Endothelial cell of umbilical vein (primary cell): Measurements from ENCODE around the gene ID1. TPM values are rescaled to one million over a fixed set of nuclear protein-coding genes. Genes with fewer than 3 reads are reported as not detected.

Experiments
- BruUV-seq: library from RNA; stranded (reverse); fragments of 400-500 nt; replicated peaks from 2 replicates; lab custom pipeline; 2021; lab: Mats Ljungman, UMichigan
- CTCF ChIA-PET: fragments of 300-600, 350-600 bp; sonication (Branson Sonifier 250); formaldehyde crosslinking; loops from one replicate; lab custom pipeline; 2021; ENCODE audit warnings: antibody characterized with exemption, inconsistent platforms; lab: Charles Lee
- POLR2A ChIA-PET: fragments of 300-600, 350-600 bp; sonication (Branson Sonifier 250); formaldehyde crosslinking; loops from one replicate; lab custom pipeline; 2021; ENCODE audit warnings: antibody characterized with exemption, inconsistent platforms; lab: Charles Lee
- DNase-seq: peaks from one replicate; pipeline ENCODE4 v3.0.0-alpha.2; 2011; ENCODE audit warnings: low read depth, low spot score
- FAIRE-seq: peaks from 2 replicates; lab custom pipeline; 2011; peaks lifted over from hg19 to GRCh38; lab: Jason Lieb, UNC
- H2AFZ ChIP-seq: 2 replicates; pipeline ENCODE4 v1.6.0; 2012; ENCODE audit warnings: low read depth, low read length, control low read depth, inconsistent platforms
- H3K27ac ChIP-seq: 2 replicates; pipeline ENCODE4 v1.5.1; 2011; ENCODE audit warnings: low read depth, mild to moderate bottlenecking, control low read depth, low read length, moderate library complexity; ENCODE audit not compliant: insufficient read depth
- H3K27me3 ChIP-seq, 2 experiments: 2 replicates each; pipeline versions ENCODE4 v1.6.0 to v1.6.1; 2011; ENCODE audit warnings: low read length in 2 of 2, mixed read lengths in 1 of 2; ENCODE audit not compliant: control insufficient read depth in 2 of 2, insufficient read depth in 2 of 2
- H3K36me3 ChIP-seq, 2 experiments: 2 replicates in 1 of 2; 3 replicates in 1 of 2; pipeline ENCODE4 v1.5.1; 2011; ENCODE audit warnings: low read length in 2 of 2, mild to moderate bottlenecking in 1 of 2, moderate library complexity in 1 of 2; ENCODE audit not compliant: control insufficient read depth in 2 of 2, insufficient read depth in 2 of 2; ENCODE audit errors: extremely low read depth in 1 of 2
- H3K4me1 ChIP-seq: 3 replicates; pipeline ENCODE4 v1.5.1; 2011; ENCODE audit warnings: mild to moderate bottlenecking, low read length; ENCODE audit not compliant: control insufficient read depth, insufficient read depth; ENCODE audit errors: extremely low read depth
- H3K4me2 ChIP-seq: 2 replicates; pipeline ENCODE4 v1.6.1; 2011; ENCODE audit warnings: low read length, control low read depth, mixed read lengths; ENCODE audit not compliant: insufficient read depth
- H3K4me3 ChIP-seq, 3 experiments: fragments of 200-600 bp in 1 of 3; sonication (generic), shearing (Covaris generic) in 1 of 3; replicated peaks in 1 of 3; 2 replicates each; pipeline ENCODE4 v1.5.1; 2011 to 2016; ENCODE audit warnings: control low read depth in 3 of 3, low read length in 3 of 3, mild to moderate bottlenecking in 2 of 3, inconsistent platforms in 1 of 3, low read depth in 1 of 3, moderate library complexity in 1 of 3; ENCODE audit not compliant: insufficient read depth in 1 of 3
- H3K79me2 ChIP-seq: 2 replicates; pipeline ENCODE4 v1.6.0; 2012; ENCODE audit warnings: low read length, inconsistent platforms; ENCODE audit not compliant: control insufficient read depth, insufficient read depth
- H3K9ac ChIP-seq: replicated peaks from 2 replicates; pipeline ENCODE3; 2011; ENCODE audit warnings: low read length, control low read depth; ENCODE audit not compliant: insufficient read depth; ENCODE audit errors: extremely low read depth
- H3K9me1 ChIP-seq: replicated peaks from 3 replicates; pipeline ENCODE4 v1.6.0; 2011; ENCODE audit warnings: mild to moderate bottlenecking, low read length; ENCODE audit not compliant: control insufficient read depth, insufficient read depth; ENCODE audit errors: extremely low read depth
- H3K9me3 ChIP-seq: replicated peaks from 2 replicates; pipeline ENCODE4 v1.5.1; 2012; ENCODE audit warnings: low read length, inconsistent platforms; ENCODE audit not compliant: control insufficient read depth, insufficient read depth
- H4K20me1 ChIP-seq: replicated peaks from 2 replicates; pipeline ENCODE3; 2011; ENCODE audit warnings: mild to moderate bottlenecking, low read length; ENCODE audit not compliant: control insufficient read depth, insufficient read depth; ENCODE audit errors: extremely low read depth
- EZH2 ChIP-seq: IDR thresholded peaks from 2 replicates; pipeline ENCODE4 v1.6.1; 2012; ENCODE audit warnings: borderline replicate concordance, low read depth, mild to moderate bottlenecking, moderate library complexity, low read length, inconsistent platforms; ENCODE audit not compliant: severe bottlenecking
- FOS ChIP-seq: IDR thresholded peaks from 2 replicates; pipeline ENCODE4 v1.6.1; 2011; ENCODE audit warnings: mild to moderate bottlenecking, low read length, moderate library complexity, borderline replicate concordance; ENCODE audit not compliant: insufficient read depth
- GATA2 ChIP-seq: IDR thresholded peaks from 2 replicates; pipeline ENCODE4 v1.7.0; 2011; ENCODE audit warnings: low read depth, mild to moderate bottlenecking, moderate library complexity, mixed read lengths, low read length; ENCODE audit not compliant: insufficient read length, insufficient read depth
- JUN ChIP-seq: IDR thresholded peaks from 2 replicates; pipeline ENCODE4 v1.6.1; 2011; ENCODE audit warnings: borderline replicate concordance, low read depth; ENCODE audit not compliant: insufficient read length, insufficient read depth
- MYC ChIP-seq: IDR thresholded peaks from one replicate; pipeline ENCODE4 v1.6.1; 2011; ENCODE audit warnings: mild to moderate bottlenecking, low read depth, low read length
- POLR2A ChIP-seq: IDR thresholded peaks from 2 replicates; pipeline ENCODE4 v1.6.1; 2012; ENCODE audit warnings: low read depth, mild to moderate bottlenecking, control low read depth, low read length
- POLR2AphosphoS5 ChIP-seq: IDR thresholded peaks from 2 replicates; pipeline ENCODE4 v1.6.1; 2012; ENCODE audit warnings: low read depth, mild to moderate bottlenecking, control low read depth, low read length, moderate library complexity; ENCODE audit not compliant: insufficient read depth
- dilution Hi-C: fragments of 300-500 bp; cut with MboI; formaldehyde crosslinking; loops from one replicate; pipeline ENCODE4 v1.15.0; 2019; ENCODE audit warnings: low sequenced_read_pairs; ENCODE audit not compliant: extremely low pct_ligation_motif_present
- intact Hi-C: fragments of 100-400 bp; cut with micrococcal nuclease; formaldehyde crosslinking; loops from one replicate; pipeline ENCODE4 v1.10.0; 2022
- polyA plus RNA-seq, 4 experiments: library from polyadenylated mRNA; depleted of rRNA in 3 of 4; stranded (reverse) in 3 of 4; unstranded in 1 of 4; fragments of >200 nt; gene quantifications; 2 replicates each; pipeline versions ENCODE4 v1.2.1 to v1.2.3, GENCODE V29; 2011 to 2012; ENCODE audit warnings: missing spikeins in 1 of 4
- total RNA-seq: library from RNA; stranded (reverse); gene quantifications from 2 replicates; pipeline ENCODE4 v1.2.3, GENCODE V29; 2021
- TF ChIP-seq, protein P1 (sequence below), 2 donors: IDR thresholded peaks; 1 replicate in 1 of 2; 2 replicates in 1 of 2; pipeline ENCODE4 v1.5.1; 2011; ENCODE audit warnings: low read length in 2 of 2, mild to moderate bottlenecking in 2 of 2, moderate library complexity in 2 of 2, control low read depth in 1 of 2, inconsistent platforms in 1 of 2, low read depth in 1 of 2; ENCODE audit not compliant: insufficient read depth in 1 of 2; ENCODE audit errors: extremely low read depth in 1 of 2
- TF ChIP-seq, protein P2 (sequence below): IDR thresholded peaks from 2 replicates; pipeline ENCODE4 v1.6.1; 2011; ENCODE audit not compliant: insufficient read depth, insufficient read length

The ID1 gene
- total and polyA plus RNA-seq, 2 donors (not counting 3 experiments of a cell fraction or from before 2014, with no cell fraction given) = 78.9 to 152 TPM

DNA sequence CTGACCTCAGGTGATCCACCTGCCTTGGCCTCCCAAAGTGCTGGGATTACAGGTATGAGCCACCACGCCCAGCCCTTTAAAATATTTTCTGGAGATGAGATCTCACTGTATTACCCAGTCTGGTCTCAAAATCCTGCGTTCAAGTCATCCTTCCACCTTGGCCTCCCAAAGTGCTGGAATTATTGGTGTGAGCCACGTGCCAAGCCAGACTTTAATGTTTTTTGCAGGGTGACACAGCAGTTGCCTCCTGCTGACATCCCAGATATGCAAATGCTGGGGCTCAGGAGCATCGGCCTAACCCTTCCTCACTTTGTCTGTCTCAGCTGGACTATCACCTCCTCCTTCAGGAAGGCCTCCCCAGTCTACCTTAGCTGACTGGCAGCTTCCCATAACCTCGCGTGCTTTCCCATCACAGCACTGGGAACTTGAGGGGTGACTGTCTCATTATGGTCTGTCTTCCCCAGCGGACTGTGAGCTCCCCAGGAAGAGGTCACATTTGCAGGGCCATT lies 14.3 kb upstream of the ID1 start:
- Histone ChIP-seq H3K9me3 (no peaks in the 10 kb centered on the region), H4K20me1 (no peaks in the 10 kb centered on the region), H3K4me3 (no peak overlapping the region), H3K4me2 (no peak overlapping the region), H3K9me1 (no peaks in the 10 kb centered on the region), H3K27ac (no peak overlapping the region), H3K4me1 (peaks cover 18% of the 10 kb centered on the region), H2AFZ (no peak overlapping the region), H3K79me2 (no peaks in the 10 kb centered on the region), H3K9ac (no peak overlapping the region), H3K36me3 (no peaks in the 10 kb centered on the region), H3K27me3 (no peaks in the 10 kb centered on the region)
- no peak for DNase-seq
- dilution Hi-C loops = no loop called here
- POLR2A ChIA-PET = no interaction called here
- CTCF ChIA-PET = interaction anchor here (1.3 to 3.9 kb wide), 4 partner anchors 14 to 31 kb away, joined by 4 to 24 read pairs (median 6); partner anchors contain the start of gene ID1
- intact Hi-C loops = no loop called here
- no peak for TF ChIP-seq POLR2AphosphoS5
- TF ChIP-seq, protein P1, sequence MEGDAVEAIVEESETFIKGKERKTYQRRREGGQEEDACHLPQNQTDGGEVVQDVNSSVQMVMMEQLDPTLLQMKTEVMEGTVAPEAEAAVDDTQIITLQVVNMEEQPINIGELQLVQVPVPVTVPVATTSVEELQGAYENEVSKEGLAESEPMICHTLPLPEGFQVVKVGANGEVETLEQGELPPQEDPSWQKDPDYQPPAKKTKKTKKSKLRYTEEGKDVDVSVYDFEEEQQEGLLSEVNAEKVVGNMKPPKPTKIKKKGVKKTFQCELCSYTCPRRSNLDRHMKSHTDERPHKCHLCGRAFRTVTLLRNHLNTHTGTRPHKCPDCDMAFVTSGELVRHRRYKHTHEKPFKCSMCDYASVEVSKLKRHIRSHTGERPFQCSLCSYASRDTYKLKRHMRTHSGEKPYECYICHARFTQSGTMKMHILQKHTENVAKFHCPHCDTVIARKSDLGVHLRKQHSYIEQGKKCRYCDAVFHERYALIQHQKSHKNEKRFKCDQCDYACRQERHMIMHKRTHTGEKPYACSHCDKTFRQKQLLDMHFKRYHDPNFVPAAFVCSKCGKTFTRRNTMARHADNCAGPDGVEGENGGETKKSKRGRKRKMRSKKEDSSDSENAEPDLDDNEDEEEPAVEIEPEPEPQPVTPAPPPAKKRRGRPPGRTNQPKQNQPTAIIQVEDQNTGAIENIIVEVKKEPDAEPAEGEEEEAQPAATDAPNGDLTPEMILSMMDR (IDR thresholded peaks at IDR 0.05; ENCODE audit: extremely low read depth in 1 of 2, insufficient read depth in 1 of 2, low read depth in 1 of 2, low read length in 2 of 2) = no peak
- TF ChIP-seq GATA2 = no peak
- TF ChIP-seq FOS = no peak
- TF ChIP-seq, protein P2, sequence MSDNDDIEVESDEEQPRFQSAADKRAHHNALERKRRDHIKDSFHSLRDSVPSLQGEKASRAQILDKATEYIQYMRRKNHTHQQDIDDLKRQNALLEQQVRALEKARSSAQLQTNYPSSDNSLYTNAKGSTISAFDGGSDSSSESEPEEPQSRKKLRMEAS = no peak
- TF ChIP-seq POLR2A = no peak
- no peak for TF ChIP-seq EZH2
- no peak for TF ChIP-seq JUN
- no peak for TF ChIP-seq MYC
- FAIRE-seq = no peak
- BruUV-seq = no TSS peak
